ENCODE data around the gene RXRG.

GRCh38 chr1:165452336-165453130, 7.6 kb upstream of the RXRG start:
- TF ChIP-seq CTCF (IDR thresholded peaks at IDR 0.05) (no peak), EP300 (IDR thresholded peaks at IDR 0.05) (no peak), POLR2A (IDR thresholded peaks at IDR 0.05; ENCODE audit: low read depth) (no peak)

Measured in esophagus muscularis mucosa (tissue), 4 donors.